ENCODE data around the gene PAXX. TPM values are rescaled to one million over a fixed set of nuclear protein-coding genes. Genes with fewer than 3 reads are reported as not detected.

Gene PAXX
- total and polyA plus RNA-seq, 9 of the 15 experiments (the other 6 are each of a cell fraction or from before 2014, with no cell fraction given), result 1.2 to 175 (median 38.5) TPM

DNA sequence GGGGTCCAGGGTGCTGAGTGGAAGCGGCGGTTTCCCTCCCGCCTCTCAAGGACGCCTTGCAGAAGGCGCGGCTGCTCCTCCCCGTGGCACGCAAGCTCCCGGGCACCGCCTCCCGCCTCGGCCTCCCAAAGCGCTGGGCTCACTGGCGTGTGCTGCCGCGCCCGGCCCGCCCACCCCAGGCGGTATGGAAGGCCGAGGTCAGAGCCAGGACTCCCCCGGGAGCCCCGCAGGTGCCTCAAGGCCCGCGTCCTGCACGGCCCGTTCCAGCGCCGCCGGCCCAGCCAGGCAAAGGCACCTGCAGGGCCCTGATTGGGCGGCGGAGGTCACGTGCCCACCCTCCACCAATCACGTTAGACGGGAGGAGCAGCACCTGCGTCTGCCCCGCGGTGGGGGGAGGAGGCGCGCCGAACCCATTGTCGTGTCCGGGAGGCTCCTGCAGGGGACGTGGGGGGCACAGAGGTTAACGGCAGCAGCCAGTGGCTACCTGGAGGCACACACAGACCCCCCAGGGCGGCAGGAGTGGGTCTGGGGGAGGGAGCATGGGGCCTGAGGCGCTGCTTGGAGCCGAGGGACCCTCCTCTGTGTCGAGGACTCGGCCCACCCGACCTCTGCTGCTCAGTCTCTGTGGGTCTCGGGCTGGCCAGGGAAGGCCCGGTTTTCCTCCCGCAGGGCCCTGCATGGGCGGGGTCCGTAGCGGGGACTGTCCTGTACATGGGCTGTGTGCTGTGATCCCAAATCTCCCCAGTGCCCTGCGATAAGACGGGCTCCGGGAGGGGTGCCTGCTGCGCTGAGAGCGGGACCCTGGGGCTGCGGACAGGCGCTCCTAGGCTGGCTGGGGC, 42.2 kb upstream of the PAXX start:
- peaks cover 13 to 82% of the 10 kb centered on the region in 2 experiments for H3K4me1 ChIP-seq (replicated peaks in 1 of 2; ENCODE audit: control insufficient read depth in 2 of 2, insufficient read depth in 2 of 2, low read length in 2 of 2)
- WGBS (ENCODE audit: insufficient coverage, low coverage, missing lambda C conversion rate), result 7% methylated on average over 18 of the region's 63 CpGs
- no peaks in the 10 kb centered on the region for H3K36me3 ChIP-seq (ENCODE audit: control insufficient read depth, insufficient read depth, low read length)
- peak; percentile 94 for ATAC-seq
- in situ Hi-C loops (cut with MboI), result loop anchor here (5.0 kb wide), 1 partner anchor 87 kb away; no protein-coding TSS in a partner anchor
- H3K27ac ChIP-seq (ENCODE audit: extremely low read depth, low read depth, low read length), result peak overlapping the region; percentile 46; the same call in 2 of the 3 replicates
- DNase-seq (ENCODE audit: extremely low read depth in 1 of 4, low spot score in 3 of 4), result peak; percentile 97 to 100 (median 100)
- peak overlapping the region; percentile 51 for H3K4me3 ChIP-seq
- no peaks in the 10 kb centered on the region for H3K9me3 ChIP-seq (replicated peaks; ENCODE audit: control insufficient read depth, insufficient read depth, low read depth, low read length)
- peak; percentile 89 for FAIRE-seq
- H3K9me1 ChIP-seq (ENCODE audit: control insufficient read depth, insufficient read depth, low read length), result peaks cover 2% of the 10 kb centered on the region
- BruUV-seq (replicated peaks), result no TSS peak
- CTCF ChIA-PET (ENCODE audit: low intra/inter-chr PET ratio), result interaction anchor here (3.4 kb wide), 1 partner anchor 84 kb away, joined by 47 read pairs; no protein-coding TSS in a partner anchor
- intact Hi-C loops (cut with micrococcal nuclease), result loop anchor here (5.0 kb wide), 2 partner anchors 42 to 163 kb away; partner anchors contain the start of gene PAXX
- peak overlapping the region; percentile 78 for H2AFZ ChIP-seq (ENCODE audit: low read depth, low read length)
- H3K9ac ChIP-seq (ENCODE audit: insufficient read depth in 1 of 2, low read depth in 2 of 2, low read length in 2 of 2), result peak overlapping the region; percentile 68 to 92
- H3K27me3 ChIP-seq (ENCODE audit: control insufficient read depth in 2 of 2, insufficient read depth in 2 of 2, low read length in 2 of 2), result peaks cover 0 to 2% of the 10 kb centered on the region in 2 experiments; a peak in 1 of 5 replicates
- H4K20me1 ChIP-seq (replicated peaks; ENCODE audit: control insufficient read depth, insufficient read depth, low read length), result 0 out of 2 replicates have a peak, but pooled peaks cover 4% of the 10 kb centered on the region
- H3K79me2 ChIP-seq (ENCODE audit: control insufficient read depth, insufficient read depth, low read length), result no peaks in the 10 kb centered on the region
- POLR2A ChIA-PET, result interaction anchor here (0.6 to 1.0 kb wide), 2 partner anchors 14 to 25 kb away, joined by 3 read pairs; no protein-coding TSS in a partner anchor
- peak overlapping the region; percentile 74 for H3K4me2 ChIP-seq (ENCODE audit: insufficient read depth, low read length)
- TF ChIP-seq CBX3 (IDR thresholded peaks at IDR 0.05; ENCODE audit: borderline replicate concordance in 1 of 2, low read length in 2 of 2), result no peak
- peak; percentile 76 for TF ChIP-seq RBFOX2 (IDR thresholded peaks at IDR 0.05; ENCODE audit: low read depth, low read length)
- TF ChIP-seq KLF16 (IDR thresholded peaks at IDR 0.05), result no peak
- peak; percentile 71; the same call in 1 of the 2 replicates for TF ChIP-seq EP400 (IDR thresholded peaks at IDR 0.05)
- TF ChIP-seq, protein P1, sequence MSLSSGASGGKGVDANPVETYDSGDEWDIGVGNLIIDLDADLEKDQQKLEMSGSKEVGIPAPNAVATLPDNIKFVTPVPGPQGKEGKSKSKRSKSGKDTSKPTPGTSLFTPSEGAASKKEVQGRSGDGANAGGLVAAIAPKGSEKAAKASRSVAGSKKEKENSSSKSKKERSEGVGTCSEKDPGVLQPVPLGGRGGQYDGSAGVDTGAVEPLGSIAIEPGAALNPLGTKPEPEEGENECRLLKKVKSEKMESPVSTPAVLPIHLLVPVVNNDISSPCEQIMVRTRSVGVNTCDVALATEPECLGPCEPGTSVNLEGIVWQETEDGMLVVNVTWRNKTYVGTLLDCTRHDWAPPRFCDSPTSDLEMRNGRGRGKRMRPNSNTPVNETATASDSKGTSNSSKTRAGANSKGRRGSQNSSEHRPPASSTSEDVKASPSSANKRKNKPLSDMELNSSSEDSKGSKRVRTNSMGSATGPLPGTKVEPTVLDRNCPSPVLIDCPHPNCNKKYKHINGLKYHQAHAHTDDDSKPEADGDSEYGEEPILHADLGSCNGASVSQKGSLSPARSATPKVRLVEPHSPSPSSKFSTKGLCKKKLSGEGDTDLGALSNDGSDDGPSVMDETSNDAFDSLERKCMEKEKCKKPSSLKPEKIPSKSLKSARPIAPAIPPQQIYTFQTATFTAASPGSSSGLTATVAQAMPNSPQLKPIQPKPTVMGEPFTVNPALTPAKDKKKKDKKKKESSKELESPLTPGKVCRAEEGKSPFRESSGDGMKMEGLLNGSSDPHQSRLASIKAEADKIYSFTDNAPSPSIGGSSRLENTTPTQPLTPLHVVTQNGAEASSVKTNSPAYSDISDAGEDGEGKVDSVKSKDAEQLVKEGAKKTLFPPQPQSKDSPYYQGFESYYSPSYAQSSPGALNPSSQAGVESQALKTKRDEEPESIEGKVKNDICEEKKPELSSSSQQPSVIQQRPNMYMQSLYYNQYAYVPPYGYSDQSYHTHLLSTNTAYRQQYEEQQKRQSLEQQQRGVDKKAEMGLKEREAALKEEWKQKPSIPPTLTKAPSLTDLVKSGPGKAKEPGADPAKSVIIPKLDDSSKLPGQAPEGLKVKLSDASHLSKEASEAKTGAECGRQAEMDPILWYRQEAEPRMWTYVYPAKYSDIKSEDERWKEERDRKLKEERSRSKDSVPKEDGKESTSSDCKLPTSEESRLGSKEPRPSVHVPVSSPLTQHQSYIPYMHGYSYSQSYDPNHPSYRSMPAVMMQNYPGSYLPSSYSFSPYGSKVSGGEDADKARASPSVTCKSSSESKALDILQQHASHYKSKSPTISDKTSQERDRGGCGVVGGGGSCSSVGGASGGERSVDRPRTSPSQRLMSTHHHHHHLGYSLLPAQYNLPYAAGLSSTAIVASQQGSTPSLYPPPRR (CRISPR knock-in tag; IDR thresholded peaks at IDR 0.05; ENCODE audit: borderline replicate concordance), result no peak
- TF ChIP-seq DACH1 (IDR thresholded peaks at IDR 0.05; ENCODE audit: partially characterized antibody), result no peak
- TF ChIP-seq ZZZ3 (IDR thresholded peaks at IDR 0.05), result no peak
- TF ChIP-seq UBTF (IDR thresholded peaks at IDR 0.05; ENCODE audit: borderline replicate concordance in 1 of 2, low read depth in 2 of 2, low read length in 2 of 2), result no peak
- no peak for TF ChIP-seq STAG1 (CRISPR knock-in tag; IDR thresholded peaks at IDR 0.05; ENCODE audit: borderline replicate concordance)
- TF ChIP-seq FOXA3 (CRISPR knock-in tag; conservative IDR thresholded peaks at IDR 0.05 in 1 of 2, IDR thresholded peaks at IDR 0.05 in 1 of 2), result no peak
- no peak for TF ChIP-seq RBM39 (optimal IDR thresholded peaks at IDR 0.05; ENCODE audit: low read depth, low read length)

Measured in K562 (cell line).